Renal cortex interstitium (tissue), 11 donors: Measurements from ENCODE around the gene UMAD1. TPM values are rescaled to one million over a fixed set of nuclear protein-coding genes. Genes with fewer than 3 reads are reported as not detected.
"Not testable (repeated sequence)": the region's sequence is repeated elsewhere in the genome, so short reads cannot be mapped to it uniquely, and the experiment has no call there.

Experiments
- DNase-seq, 11 donors: peaks; one replicate each; pipeline ENCODE4 v3.0.0-alpha.2; 2013; ENCODE audit warnings: low read depth in 9 of 11, low spot score in 4 of 11; ENCODE audit errors: extremely low read depth in 1 of 11
- polyA plus RNA-seq, 3 donors: library from polyadenylated mRNA; unstranded; fragments of 120-200 nt; gene quantifications; one replicate each; pipeline ENCODE4 v1.2.1, GENCODE V29; 2013; ENCODE audit not compliant: insufficient read length in 3 of 3

The UMAD1 gene
- polyA plus RNA-seq, 3 donors: 18.4 to 21.3 (median 20.8) TPM

- no peak for DNase-seq
These were observed 167.6 kb downstream of the UMAD1 start for GRCh38 chr7:7808156-7808555.

GRCh38 chr7:7808626-7809025, 168.1 kb downstream of the UMAD1 start:
- no peak for DNase-seq

GRCh38 chr7:7810380-7810779, 169.8 kb downstream of the UMAD1 start:
- DNase-seq: no peak

DNA sequence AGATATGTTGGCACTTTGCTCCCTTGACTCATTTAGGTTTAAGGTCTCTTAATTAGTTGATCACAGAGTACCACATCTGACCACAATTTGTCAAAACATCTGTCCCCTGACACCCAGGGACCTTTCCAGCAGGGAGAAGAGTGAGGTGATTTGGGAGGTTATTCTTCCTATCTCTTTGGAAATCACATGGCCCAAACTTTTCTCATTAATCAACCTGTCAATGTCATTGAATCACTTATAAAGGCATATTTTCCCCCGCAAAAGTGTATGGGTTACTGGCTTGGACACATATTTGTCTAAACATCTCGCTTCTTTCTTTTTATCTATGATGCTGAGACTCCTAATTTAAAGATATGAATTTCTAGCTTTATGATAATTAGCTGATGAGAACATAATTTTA, 170.3 kb downstream of the UMAD1 start:
- no peak for DNase-seq

DNA sequence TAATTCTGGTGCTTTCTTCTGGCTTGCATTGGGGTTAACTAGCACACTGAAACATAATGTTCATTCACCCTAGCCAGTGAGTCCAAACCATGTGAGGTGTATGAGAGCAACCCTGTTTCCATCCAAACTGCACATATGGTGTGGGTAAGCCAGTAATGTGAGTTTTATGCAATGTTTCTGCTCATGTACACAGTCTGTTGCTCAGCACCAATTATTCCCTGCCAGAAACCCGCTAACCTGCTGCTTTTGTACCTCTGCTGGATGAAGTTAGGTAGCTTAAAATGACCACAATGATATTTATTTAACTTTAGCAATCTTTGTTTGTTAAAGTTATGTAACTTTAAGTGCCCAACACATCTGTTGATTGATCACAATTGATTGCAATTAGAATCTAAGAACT, 171.6 kb downstream of the UMAD1 start:
- no peak for DNase-seq

GRCh38 chr7:7815395-7815794, 174.8 kb downstream of the UMAD1 start:
- DNase-seq: no peak

- no peak for DNase-seq
These were observed 175.5 kb downstream of the UMAD1 start for GRCh38 chr7:7816084-7816483.

GRCh38 chr7:7816816-7817536, 176.4 kb downstream of the UMAD1 start:
- no peak for DNase-seq

DNA sequence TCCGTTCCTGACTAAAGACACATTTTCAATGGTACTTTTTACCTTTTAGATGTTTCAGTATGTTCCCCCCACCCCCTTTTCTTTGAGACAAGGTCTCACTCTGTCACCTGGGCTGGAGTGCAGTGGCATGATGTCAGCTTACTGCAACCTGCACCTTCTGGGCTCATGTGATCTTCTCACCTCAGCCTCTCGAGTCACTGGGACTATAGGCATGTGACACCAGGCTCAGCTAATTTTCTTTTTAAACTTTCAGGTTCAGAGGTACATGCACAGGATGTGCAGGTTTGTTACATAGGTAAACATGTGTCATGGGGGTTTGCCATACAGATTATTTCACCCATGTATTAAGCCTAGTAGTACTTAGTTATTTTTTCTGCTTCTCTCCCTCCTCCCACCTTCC, 177.2 kb downstream of the UMAD1 start:
- DNase-seq: no peak

DNA sequence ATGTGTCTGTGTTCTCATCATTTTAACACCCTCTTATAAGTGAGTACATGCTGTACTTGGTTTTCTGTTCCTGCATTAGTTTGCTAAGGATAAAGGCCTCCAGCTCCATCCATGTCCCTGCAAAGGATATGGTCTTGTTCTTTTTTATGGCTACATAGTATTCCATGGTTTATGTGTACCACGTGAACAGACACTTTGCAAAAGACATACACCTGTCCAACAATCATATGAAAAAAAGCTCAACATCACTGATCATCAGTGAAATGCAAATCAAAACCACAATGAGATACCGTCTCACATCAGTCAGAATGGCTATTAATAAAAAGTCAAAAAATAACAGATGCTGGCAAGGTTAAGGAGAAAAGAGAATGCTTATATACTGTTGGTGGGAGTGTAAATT, 177.6 kb downstream of the UMAD1 start:
- not testable (repeated sequence) for DNase-seq

DNA sequence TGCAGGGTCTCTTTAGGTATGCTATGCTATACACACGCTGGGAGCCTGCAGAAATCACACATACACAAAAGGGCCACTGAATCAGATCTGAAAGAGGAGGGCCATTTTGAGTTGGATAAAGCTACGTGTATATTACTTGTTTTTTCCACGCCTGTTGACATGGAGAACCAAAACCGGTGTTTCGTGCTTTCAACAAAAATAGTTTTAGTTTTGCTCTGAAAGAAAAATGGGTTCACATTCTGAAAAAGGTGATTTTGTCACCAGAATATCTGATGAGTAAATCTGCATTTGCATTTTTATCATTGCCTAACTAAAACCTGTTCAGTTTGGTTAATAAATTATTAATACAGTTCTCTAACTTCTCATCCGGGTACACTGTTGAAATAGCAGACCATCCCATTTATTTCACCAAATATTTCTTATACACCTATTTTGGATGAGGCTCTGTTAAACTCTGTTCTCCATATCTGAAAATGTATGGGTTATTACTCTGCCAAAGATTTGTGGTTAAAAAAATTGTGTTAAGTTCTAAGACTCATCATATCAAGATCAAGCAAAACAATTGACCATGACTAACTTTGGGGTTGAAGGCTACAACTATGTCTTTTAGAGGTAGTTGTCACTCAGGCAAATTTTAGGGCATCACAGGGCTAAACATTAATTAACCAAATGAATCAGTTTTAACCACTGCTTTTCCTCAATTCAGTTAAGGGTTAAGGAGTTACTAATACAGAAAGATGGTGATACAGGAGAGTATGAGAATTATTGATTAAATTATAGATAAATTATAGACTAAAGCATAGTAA, 179.1 kb downstream of the UMAD1 start:
- no peak for DNase-seq

GRCh38 chr7:7820409-7820808, 179.9 kb downstream of the UMAD1 start:
- DNase-seq: no peak

DNA sequence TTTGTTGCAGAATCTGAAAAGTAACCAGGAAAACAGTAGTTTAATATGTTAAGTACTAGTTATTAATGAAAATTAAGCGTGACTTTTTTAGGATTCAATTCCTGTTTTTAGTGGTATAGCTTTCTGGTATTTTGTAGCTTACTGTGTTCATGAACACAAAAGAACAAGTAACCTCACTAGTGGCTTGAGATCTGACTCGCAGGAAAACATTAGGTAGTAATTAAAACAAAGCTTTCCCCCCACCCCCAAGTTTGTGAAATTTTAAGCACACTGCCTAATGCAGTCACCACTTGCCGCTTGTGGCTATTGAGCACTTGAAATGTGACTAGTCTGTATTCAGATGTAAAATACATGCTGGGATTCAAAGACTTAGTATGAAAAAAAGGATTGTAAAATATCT, 180.4 kb downstream of the UMAD1 start:
- DNase-seq: no peak

- DNase-seq: no peak
These were observed 181.0 kb downstream of the UMAD1 start for GRCh38 chr7:7821517-7821916.

DNA sequence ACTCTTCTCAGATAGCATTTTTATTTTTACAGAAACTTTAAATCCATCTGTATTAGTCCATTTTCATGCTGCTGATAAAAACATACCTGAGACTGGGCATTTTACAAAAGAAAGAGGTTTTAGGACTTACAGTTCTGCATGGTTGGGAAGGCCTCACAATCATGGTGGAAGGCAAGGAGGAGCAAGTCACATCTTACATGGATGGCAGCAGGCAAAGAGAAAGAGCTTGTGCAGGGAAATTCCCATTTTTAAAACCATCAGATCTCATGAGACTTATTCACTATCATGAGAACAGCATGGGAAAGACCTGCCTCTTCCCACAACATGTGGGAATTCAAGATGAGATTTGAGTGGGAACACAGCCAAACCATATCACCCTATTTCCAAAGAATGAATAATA, 184.7 kb downstream of the UMAD1 start:
- not testable (repeated sequence) for DNase-seq

DNA sequence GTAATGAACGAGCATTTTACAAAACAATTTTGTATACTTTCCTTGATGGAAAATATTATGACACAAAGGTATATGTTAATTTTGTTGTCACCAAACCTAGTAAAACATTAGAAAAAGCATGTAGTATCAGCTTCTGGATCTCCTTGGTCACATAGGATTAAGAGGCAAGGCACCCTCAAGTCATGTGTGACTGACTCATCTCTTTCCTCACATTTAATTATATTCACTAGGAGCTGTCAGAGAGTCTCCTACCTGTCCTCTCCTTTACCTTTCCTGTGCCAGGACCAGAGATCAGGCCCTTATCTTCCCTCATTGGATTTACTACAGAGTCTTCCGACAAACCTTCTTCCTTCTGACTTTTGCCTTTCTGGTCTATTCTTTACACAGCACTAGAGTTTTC, 189.1 kb downstream of the UMAD1 start:
- no peak for DNase-seq

DNA sequence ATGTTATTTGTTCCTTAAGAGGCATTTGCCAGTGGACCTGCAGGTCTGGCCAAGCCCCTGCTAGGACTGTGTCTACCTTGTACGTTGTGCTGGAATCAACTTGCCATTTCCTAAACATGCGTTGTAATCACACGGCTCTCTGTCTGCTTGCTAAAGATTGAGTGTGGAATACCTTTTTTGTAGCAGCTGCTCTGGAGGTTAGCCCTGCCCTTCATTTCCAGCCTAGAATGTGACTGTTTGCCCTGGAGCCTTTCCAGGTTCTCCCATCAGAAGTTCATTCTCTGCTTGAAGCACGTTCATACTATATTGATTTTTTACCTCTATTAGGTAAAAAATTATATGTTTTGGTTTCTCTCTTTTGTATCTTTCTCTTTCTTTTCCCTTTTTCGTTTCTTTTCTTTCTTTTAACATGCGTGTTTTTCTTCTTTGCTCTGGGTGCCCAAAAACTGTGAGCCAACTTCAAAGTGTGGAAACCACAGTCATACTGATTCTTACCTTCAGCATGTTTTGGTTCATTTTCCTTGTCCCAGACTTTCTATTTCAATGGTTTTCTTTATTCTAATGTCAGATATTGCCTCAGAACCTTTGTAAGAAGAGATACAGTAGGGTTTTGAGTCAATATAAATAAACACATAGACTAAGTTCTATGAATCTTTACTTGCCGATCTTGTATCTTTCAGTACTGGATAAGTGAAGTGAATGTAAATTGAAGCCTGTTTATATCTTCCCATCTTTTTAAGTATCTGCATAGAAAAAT, 189.7 kb downstream of the UMAD1 start:
- DNase-seq: no peak

DNA sequence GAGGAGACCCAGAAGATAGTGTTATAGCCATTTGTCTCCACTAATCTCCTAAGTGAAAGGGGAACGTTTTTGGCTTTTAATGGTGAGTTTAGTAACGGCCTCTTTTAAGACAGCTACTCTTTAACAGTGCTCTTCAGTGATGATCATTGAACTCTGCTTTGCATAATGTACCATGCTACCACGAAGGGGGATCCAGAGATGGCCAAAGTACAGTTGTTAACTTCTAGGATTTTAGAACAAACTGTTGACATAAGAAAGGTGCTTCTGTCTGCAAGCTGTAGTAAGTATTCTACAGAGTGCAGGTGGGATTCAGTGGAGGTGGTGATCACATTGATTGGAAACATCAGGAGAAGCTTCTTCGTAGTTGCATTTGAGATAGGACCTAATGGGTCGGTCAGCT, 192.0 kb downstream of the UMAD1 start:
- no peak for DNase-seq

DNA sequence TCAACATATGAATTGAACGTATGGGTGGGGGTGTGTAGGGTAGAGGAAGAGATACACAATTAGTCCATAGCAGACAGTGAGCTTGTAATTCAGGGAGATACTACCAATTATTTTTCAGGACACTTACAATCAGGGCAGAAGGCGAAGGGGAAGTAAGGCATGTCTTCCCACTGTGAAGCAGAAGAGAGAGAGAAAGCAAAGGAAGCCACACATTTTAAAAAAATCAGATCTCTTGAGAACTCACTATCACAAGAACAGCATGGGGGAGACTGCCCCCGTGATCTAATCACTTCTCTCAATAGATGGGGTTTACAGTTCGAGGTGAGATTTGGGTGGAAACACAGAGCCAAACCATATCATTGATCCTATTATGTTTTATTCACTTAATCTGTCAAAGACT, 194.2 kb downstream of the UMAD1 start:
- no peak for DNase-seq

DNA sequence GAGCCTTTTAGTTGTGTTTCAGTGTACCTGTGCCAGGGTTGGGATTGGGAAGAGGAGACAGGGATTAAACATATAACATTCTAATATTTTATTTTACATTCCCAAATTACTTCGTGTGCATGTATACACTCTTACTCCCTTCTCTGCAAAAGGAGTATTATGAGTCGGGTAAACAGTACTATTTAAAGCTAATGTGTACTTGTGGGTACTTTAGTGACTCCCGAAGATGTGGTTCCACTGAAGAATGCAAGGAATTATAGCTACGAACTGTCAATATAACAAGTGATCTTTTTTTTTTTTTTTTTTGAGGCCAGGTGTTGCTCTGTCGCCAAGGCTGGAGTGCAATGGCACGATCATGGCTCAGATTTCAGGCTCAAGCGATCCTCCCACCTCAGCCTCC, 200.5 kb downstream of the UMAD1 start:
- DNase-seq: no peak
